GM19463 (cell line): ENCODE measurements around the gene STARD3NL.
"Not testable (repeated sequence)": the region's sequence is repeated elsewhere in the genome, so short reads cannot be mapped to it uniquely, and the experiment has no call there.

Experiments used
- ATAC-seq: cut with Tn5 transposase; IDR thresholded peaks from one replicate; pipeline ENCODE4 v1.9.1; 2021; ENCODE audit warnings: mild to moderate bottlenecking, moderate library complexity; ENCODE audit not compliant: unreplicated experiment

The STARD3NL gene

GRCh38 chr7:38220452-38220851 is 42.4 kb downstream of the STARD3NL start:
- peak; percentile 52 for ATAC-seq

- ATAC-seq = no peak
Observed at GRCh38 chr7:38222481-38223096, 44.5 kb downstream of the STARD3NL start.

GRCh38 chr7:38223306-38223705 is 45.3 kb downstream of the STARD3NL start:
- no peak for ATAC-seq

GRCh38 chr7:38224392-38224791 is 46.3 kb downstream of the STARD3NL start:
- ATAC-seq = no peak

- no peak for ATAC-seq
Observed at GRCh38 chr7:38229386-38229785, 51.3 kb downstream of the STARD3NL start.

- no peak for ATAC-seq
Observed at GRCh38 chr7:38229884-38230642, 52.0 kb downstream of the STARD3NL start.

- peak; percentile 92 for ATAC-seq
Observed at GRCh38 chr7:38232502-38233366, 54.7 kb downstream of the STARD3NL start.

GRCh38 chr7:38234759-38235158 is 56.7 kb downstream of the STARD3NL start:
- not testable (repeated sequence) for ATAC-seq

- ATAC-seq = no peak
Observed at GRCh38 chr7:38235606-38236005, 57.6 kb downstream of the STARD3NL start.

GRCh38 chr7:38239129-38239528 is 61.1 kb downstream of the STARD3NL start:
- ATAC-seq = not testable (repeated sequence)

GRCh38 chr7:38241071-38241470 is 63.0 kb downstream of the STARD3NL start:
- ATAC-seq = no peak

GRCh38 chr7:38242814-38243213 is 64.8 kb downstream of the STARD3NL start:
- no peak for ATAC-seq

- ATAC-seq = not testable (repeated sequence)
Observed at GRCh38 chr7:38243345-38243744, 65.3 kb downstream of the STARD3NL start.

- no peak for ATAC-seq
Observed at GRCh38 chr7:38244516-38244915, 66.5 kb downstream of the STARD3NL start.

- ATAC-seq = no peak
Observed at GRCh38 chr7:38245409-38245977, 67.4 kb downstream of the STARD3NL start.

- no peak for ATAC-seq
Observed at GRCh38 chr7:38248069-38248567, 70.1 kb downstream of the STARD3NL start.

GRCh38 chr7:38249849-38250248 is 71.8 kb downstream of the STARD3NL start:
- peak; percentile 70 for ATAC-seq

GRCh38 chr7:38257350-38257677 is 79.3 kb downstream of the STARD3NL start:
- ATAC-seq = no peak

GRCh38 chr7:38259157-38259556 is 81.1 kb downstream of the STARD3NL start:
- not testable (repeated sequence) for ATAC-seq

GRCh38 chr7:38261601-38262000 is 83.6 kb downstream of the STARD3NL start:
- ATAC-seq = not testable (repeated sequence)

GRCh38 chr7:38262026-38262425 is 84.0 kb downstream of the STARD3NL start:
- ATAC-seq = not testable (repeated sequence)
